Keratinocyte (primary cell): ENCODE data around the gene SLC4A2. TPM values are rescaled to one million over a fixed set of nuclear protein-coding genes. Genes with fewer than 3 reads are reported as not detected.
"Not testable (repeated sequence)": the region's sequence is repeated elsewhere in the genome, so short reads cannot be mapped to it uniquely, and the experiment has no call there.

ENCODE experiments used
- DNase-seq: peaks from one replicate; pipeline ENCODE4 v3.0.0-alpha.2; 2011; ENCODE audit warnings: low read depth, missing footprints, low spot score
- FAIRE-seq: peaks from 2 replicates; lab custom pipeline; 2011; peaks lifted over from hg19 to GRCh38; lab: Jason Lieb, UNC
- H2AFZ ChIP-seq: 2 replicates; pipeline ENCODE4 v1.6.0; 2012; ENCODE audit warnings: low read length, control low read depth, inconsistent platforms; ENCODE audit not compliant: control insufficient read depth
- H3K27ac ChIP-seq: 2 replicates; pipeline ENCODE4 v1.5.1; 2011; ENCODE audit warnings: low read length; ENCODE audit not compliant: control insufficient read depth, insufficient read depth
- H3K27me3 ChIP-seq: 3 replicates; pipeline ENCODE4 v1.6.0; 2011; ENCODE audit warnings: low read length; ENCODE audit not compliant: control insufficient read depth, insufficient read depth; ENCODE audit errors: extremely low read depth
- H3K36me3 ChIP-seq, 2 experiments: 2 replicates in 1 of 2; 3 replicates in 1 of 2; pipeline ENCODE4 v1.5.1; 2011; ENCODE audit warnings: low read length in 2 of 2, mild to moderate bottlenecking in 1 of 2; ENCODE audit not compliant: control insufficient read depth in 2 of 2, insufficient read depth in 2 of 2; ENCODE audit errors: extremely low read depth in 1 of 2
- H3K4me1 ChIP-seq: 3 replicates; pipeline ENCODE4 v1.5.1; 2011; ENCODE audit warnings: low read length; ENCODE audit not compliant: control insufficient read depth, insufficient read depth; ENCODE audit errors: extremely low read depth
- H3K4me2 ChIP-seq: 3 replicates; pipeline ENCODE4 v1.6.0; 2011; ENCODE audit warnings: low read depth, low read length; ENCODE audit not compliant: control insufficient read depth, insufficient read depth; ENCODE audit errors: extremely low read depth
- H3K4me3 ChIP-seq, 3 experiments: fragments of 200-600 bp in 1 of 3; sonication (generic) in 1 of 3; 2 replicates in 2 of 3; 3 replicates in 1 of 3; pipeline ENCODE4 v1.5.1; 2011 to 2016; ENCODE audit warnings: low read length in 3 of 3, mild to moderate bottlenecking in 3 of 3, control low read depth in 2 of 3, inconsistent platforms in 1 of 3, low read depth in 1 of 3, mixed read lengths in 1 of 3, mixed run types in 1 of 3, moderate library complexity in 1 of 3; ENCODE audit not compliant: control insufficient read depth in 2 of 3, insufficient read depth in 2 of 3; ENCODE audit errors: extremely low read depth in 1 of 3
- H3K79me2 ChIP-seq: 2 replicates; pipeline ENCODE4 v1.6.0; 2012; ENCODE audit warnings: low read length; ENCODE audit not compliant: control insufficient read depth, insufficient read depth
- H3K9ac ChIP-seq: 3 replicates; pipeline ENCODE4 v1.6.0; 2011; ENCODE audit warnings: low read length; ENCODE audit not compliant: control insufficient read depth, insufficient read depth; ENCODE audit errors: extremely low read depth
- H3K9me1 ChIP-seq: 3 replicates; pipeline ENCODE4 v1.6.0; 2011; ENCODE audit warnings: low read length; ENCODE audit not compliant: control insufficient read depth, insufficient read depth; ENCODE audit errors: extremely low read depth
- H3K9me3 ChIP-seq: 2 replicates; pipeline ENCODE4 v1.5.1; 2012; ENCODE audit warnings: low read depth, low read length; ENCODE audit not compliant: control insufficient read depth
- H4K20me1 ChIP-seq: 3 replicates; pipeline ENCODE4 v1.6.0; 2011; ENCODE audit warnings: low read length; ENCODE audit not compliant: control insufficient read depth, insufficient read depth; ENCODE audit errors: extremely low read depth
- EZH2 ChIP-seq: IDR thresholded peaks from one replicate; pipeline ENCODE4 v1.6.1; 2012; ENCODE audit warnings: inconsistent platforms, mild to moderate bottlenecking, low read length, moderate library complexity
- dilution Hi-C: fragments of 300-500 bp; cut with MboI; formaldehyde crosslinking; loops from one replicate; pipeline ENCODE4 v1.7.0; 2020; ENCODE audit warnings: low sequenced_read_pairs; ENCODE audit not compliant: extremely low pct_ligation_motif_present
- polyA plus RNA-seq, 5 experiments: library from polyadenylated mRNA; depleted of rRNA in 3 of 5; stranded (reverse) in 3 of 5; stranded (forward) in 1 of 5; unstranded in 1 of 5; fragments of >200 nt; gene quantifications; 1 replicate in 1 of 5; 2 replicates in 3 of 5; 3 replicates in 1 of 5; pipeline versions ENCODE4 v1.2.1 to v1.2.3, GENCODE V29; 2011 to 2012; ENCODE audit warnings: missing spikeins in 2 of 5, low read depth in 1 of 5, low replicate concordance in 1 of 5
- TF ChIP-seq, protein P1 (sequence below), 3 experiments: IDR thresholded peaks in 1 of 3; conservative IDR thresholded peaks in 1 of 3; optimal IDR thresholded peaks in 1 of 3; 2 replicates in 2 of 3; 3 replicates in 1 of 3; pipeline versions ENCODE3 to v1.5.1; 2011; ENCODE audit warnings: low read length in 3 of 3, mild to moderate bottlenecking in 3 of 3, moderate library complexity in 2 of 3, control low read depth in 1 of 3, inconsistent platforms in 1 of 3; ENCODE audit not compliant: insufficient read depth in 2 of 3; ENCODE audit errors: extremely low read depth in 1 of 3

The SLC4A2 gene
- polyA plus RNA-seq, 1 donor (not counting 4 experiments of a cell fraction or from before 2014, with no cell fraction given): 33.8 TPM

DNA sequence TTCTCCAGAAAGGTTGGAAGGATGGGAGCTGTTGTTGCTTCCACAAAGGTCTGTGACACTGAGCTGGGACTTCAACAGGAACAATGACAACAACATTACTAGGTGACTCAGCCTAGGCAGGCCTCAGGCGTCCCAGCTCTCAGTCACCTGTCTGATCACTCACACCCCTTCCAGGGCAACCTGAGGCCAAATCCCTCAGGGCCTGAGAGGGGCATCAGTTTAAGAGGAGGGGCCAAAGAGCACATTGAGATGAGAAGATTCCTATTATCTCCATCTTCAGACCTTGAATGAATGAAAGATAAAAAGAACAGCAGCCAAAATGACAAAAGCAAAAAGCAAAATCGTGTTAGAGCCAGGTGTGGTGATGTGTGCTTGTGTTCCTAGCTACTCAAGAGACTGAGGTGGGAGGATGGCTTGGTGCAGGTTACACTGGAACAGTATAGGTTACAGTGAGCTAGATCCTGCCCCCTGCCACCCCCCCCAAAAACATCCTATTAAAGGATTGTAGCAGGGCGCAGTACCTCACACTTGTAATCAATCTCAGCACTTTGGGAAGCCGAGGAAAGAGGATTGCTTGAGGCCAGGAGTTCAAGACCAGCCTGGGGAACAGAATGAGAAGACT, 34.8 kb upstream of the SLC4A2 start, which contains the start of gene ATG9B:
Gene ATG9B, minus strand, starts transcription at position 60 of the 622 bp plus-strand sequence. CDS start 71 bp downstream, outside the sequence.
- Histone ChIP-seq H3K4me1 (peaks cover 21% of the 10 kb centered on the region), H3K4me2 (no peak within 1 kb of the TSS), H3K9me3 (no peaks in the 10 kb centered on the region), H2AFZ (no peak within 1 kb of the TSS), H3K36me3 (no peaks in the 10 kb centered on the region), H3K27me3 (peaks cover 14% of the 10 kb centered on the region), H3K79me2 (peaks cover under 1% of the 10 kb centered on the region), H4K20me1 (no peaks in the 10 kb centered on the region), H3K27ac (no peak within 1 kb of the TSS), H3K9ac (no peak within 1 kb of the TSS), H3K9me1 (no peaks in the 10 kb centered on the region), H3K4me3 (no peak within 1 kb of the TSS)
- dilution Hi-C loops: no loop called here
- FAIRE-seq (no peak), DNase-seq (no peak)
- TF ChIP-seq, protein P1, sequence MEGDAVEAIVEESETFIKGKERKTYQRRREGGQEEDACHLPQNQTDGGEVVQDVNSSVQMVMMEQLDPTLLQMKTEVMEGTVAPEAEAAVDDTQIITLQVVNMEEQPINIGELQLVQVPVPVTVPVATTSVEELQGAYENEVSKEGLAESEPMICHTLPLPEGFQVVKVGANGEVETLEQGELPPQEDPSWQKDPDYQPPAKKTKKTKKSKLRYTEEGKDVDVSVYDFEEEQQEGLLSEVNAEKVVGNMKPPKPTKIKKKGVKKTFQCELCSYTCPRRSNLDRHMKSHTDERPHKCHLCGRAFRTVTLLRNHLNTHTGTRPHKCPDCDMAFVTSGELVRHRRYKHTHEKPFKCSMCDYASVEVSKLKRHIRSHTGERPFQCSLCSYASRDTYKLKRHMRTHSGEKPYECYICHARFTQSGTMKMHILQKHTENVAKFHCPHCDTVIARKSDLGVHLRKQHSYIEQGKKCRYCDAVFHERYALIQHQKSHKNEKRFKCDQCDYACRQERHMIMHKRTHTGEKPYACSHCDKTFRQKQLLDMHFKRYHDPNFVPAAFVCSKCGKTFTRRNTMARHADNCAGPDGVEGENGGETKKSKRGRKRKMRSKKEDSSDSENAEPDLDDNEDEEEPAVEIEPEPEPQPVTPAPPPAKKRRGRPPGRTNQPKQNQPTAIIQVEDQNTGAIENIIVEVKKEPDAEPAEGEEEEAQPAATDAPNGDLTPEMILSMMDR (optimal IDR thresholded peaks at IDR 0.05 in 1 of 3, IDR thresholded peaks at IDR 0.05 in 1 of 3, conservative IDR thresholded peaks at IDR 0.05 in 1 of 3; ENCODE audit: extremely low read depth in 1 of 3, insufficient read depth in 2 of 3, low read length in 3 of 3): no peak
- TF ChIP-seq EZH2: no peak

DNA sequence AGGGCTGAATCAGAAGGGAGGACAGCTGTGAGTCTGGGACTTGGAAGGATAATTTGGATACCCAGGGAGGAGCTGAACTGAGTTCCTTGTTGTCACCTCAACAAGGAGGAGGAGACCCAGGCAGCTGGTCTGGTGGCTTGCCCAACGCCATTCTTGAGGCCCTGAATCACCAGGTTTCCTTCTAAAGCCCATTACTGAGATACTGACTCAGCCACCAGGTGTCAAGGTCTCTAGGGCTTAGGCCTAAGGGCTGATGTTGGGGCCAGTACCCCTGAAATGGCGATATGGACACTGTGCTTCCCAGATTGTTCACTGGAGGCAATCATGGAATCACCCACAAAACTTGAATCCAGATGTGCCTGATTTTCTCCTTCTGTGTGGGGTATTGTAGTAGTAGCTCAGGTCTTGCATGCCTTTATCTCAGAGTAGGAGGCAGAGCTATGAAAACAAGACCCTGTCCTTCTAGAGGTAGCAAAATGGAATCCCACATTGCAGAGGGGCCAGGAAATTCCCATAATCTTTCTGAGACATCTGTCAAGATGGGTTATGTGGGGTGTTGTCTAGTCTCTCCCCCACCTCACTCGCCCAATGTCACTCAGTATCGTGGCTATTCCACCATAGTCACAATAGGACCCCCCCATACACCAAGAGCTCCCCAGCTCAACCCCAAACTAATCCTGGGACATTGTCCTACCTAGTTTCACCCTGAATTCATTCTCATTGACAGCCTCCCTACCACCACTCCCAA, 33.3 kb upstream of the SLC4A2 start:
- FAIRE-seq (no peak), DNase-seq (peak; percentile 66)
- peaks cover 21% of the 10 kb centered on the region for H3K4me1 ChIP-seq
- peaks cover 3% of the 10 kb centered on the region for H3K79me2 ChIP-seq
- TF ChIP-seq, protein P1 (optimal IDR thresholded peaks at IDR 0.05 in 1 of 3, IDR thresholded peaks at IDR 0.05 in 1 of 3, conservative IDR thresholded peaks at IDR 0.05 in 1 of 3; ENCODE audit: extremely low read depth in 1 of 3, insufficient read depth in 2 of 3, low read length in 3 of 3): no peak
- TF ChIP-seq EZH2: no peak
- no peak overlapping the region for H2AFZ ChIP-seq
- H4K20me1 ChIP-seq: no peaks in the 10 kb centered on the region
- no peaks in the 10 kb centered on the region for H3K9me3 ChIP-seq
- dilution Hi-C loops: no loop called here
- peak overlapping the region; percentile 14 for H3K9ac ChIP-seq
- no peak overlapping the region for H3K4me3 ChIP-seq
- H3K9me1 ChIP-seq: no peaks in the 10 kb centered on the region
- peak overlapping the region; percentile 83 for H3K4me2 ChIP-seq
- no peaks in the 10 kb centered on the region for H3K27me3 ChIP-seq
- no peaks in the 10 kb centered on the region for H3K36me3 ChIP-seq
- H3K27ac ChIP-seq: peak overlapping the region; percentile 97

DNA sequence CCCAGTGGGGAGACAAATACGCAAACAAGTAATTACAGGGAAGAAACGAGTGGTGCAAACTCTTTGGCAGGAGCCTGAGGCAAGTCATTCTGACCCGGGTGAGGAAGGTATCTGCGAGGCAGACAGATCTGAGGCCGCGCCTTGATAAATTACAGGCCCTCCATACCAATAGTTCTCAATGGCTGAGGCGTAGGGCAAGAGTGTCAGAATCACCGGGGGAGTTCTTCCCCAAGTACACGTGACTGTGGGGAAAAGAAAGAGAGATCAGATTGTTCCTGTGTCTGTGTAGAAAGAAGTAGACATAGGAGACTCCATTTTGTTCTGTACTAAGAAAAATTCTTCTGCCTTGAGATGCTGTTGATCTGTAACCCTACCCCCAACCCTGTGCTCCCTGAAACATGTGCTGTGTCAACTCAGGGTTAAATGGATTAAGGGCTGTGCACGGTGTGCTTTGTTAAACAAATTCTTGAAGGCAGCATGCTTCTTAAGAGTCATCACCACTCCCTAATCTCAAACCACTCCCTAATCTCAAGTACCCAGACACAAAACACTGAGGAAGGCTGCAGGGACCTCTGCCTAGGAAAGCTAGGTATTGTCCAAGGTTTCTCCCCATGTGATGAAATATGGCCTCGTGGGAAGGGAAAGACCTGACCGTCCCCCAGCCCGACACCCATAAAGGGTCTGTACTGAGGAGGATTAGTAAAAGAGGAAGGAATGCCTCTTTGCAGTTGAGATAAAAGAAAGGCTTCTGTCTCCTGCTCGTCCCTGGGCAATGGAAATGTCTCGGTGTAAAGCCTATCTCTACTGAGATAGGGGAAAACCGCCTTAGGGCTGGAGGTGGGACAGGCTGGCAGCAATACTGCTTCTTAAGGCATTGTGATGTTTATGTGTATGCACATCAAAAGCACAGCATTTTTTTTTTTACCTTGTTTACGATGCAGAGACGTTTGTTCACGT, 32.3 kb upstream of the SLC4A2 start:
- Histone ChIP-seq H3K4me3 (peak overlapping the region in 2 of 3 experiments; percentile 60 to 75), H3K4me2 (peak overlapping the region; percentile 83), H3K4me1 (peaks cover 21% of the 10 kb centered on the region), H3K9ac (peak overlapping the region; percentile 95), H2AFZ (peak overlapping the region; percentile 7), H3K27ac (peak overlapping the region; percentile 97)
- DNase-seq: peak; percentile 42
- H3K79me2 ChIP-seq, dilution Hi-C loops, FAIRE-seq, H3K27me3 ChIP-seq, H4K20me1 ChIP-seq, H3K9me1 ChIP-seq, H3K9me3 ChIP-seq, H3K36me3 ChIP-seq: not testable (repeated sequence)
